Vagina (tissue), 2 donors: ENCODE data around the gene ANO10. TPM values are rescaled to one million over a fixed set of nuclear protein-coding genes. Genes with fewer than 3 reads are reported as not detected.

Experiments used
- DNase-seq, 2 donors: peaks; one replicate each; pipeline ENCODE4 v3.0.0-alpha.2; 2017; ENCODE audit errors: extremely low spot score in 2 of 2
- H3K27ac ChIP-seq: fragments of 200-600 bp; sonication (generic); one replicate; pipeline ENCODE4 v1.5.1; 2019
- H3K27me3 ChIP-seq: fragments of 200-600 bp; sonication (generic); one replicate; pipeline ENCODE4 v1.5.1; 2019
- H3K36me3 ChIP-seq, 2 donors: fragments of 200-600 bp; sonication (generic); one replicate each; pipeline ENCODE4 v1.5.1; 2017 to 2019
- H3K4me1 ChIP-seq: fragments of 200-600 bp; sonication (generic); one replicate; pipeline ENCODE4 v1.5.1; 2019
- H3K4me3 ChIP-seq, 2 donors: fragments of 200-600 bp; sonication (generic); 1 replicate in 1 of 2; 2 replicates in 1 of 2; pipeline ENCODE4 v1.5.1; 2016 to 2019
- H3K9me3 ChIP-seq: fragments of 200-600 bp; sonication (generic); one replicate; pipeline ENCODE4 v1.5.1; 2019
- POLR2A ChIP-seq, 2 donors: fragments of 450-650 bp; IDR thresholded peaks; one replicate each; pipeline ENCODE4 v1.6.1; 2017; ENCODE audit warnings: antibody characterized with exemption in 2 of 2, mild to moderate bottlenecking in 2 of 2, moderate library complexity in 2 of 2
- POLR2AphosphoS5 ChIP-seq, 2 donors: sonication (generic); formaldehyde crosslinking; IDR thresholded peaks; one replicate each; pipeline ENCODE4 v1.9.0; 2017; ENCODE audit warnings: antibody characterized with exemption in 2 of 2, mild to moderate bottlenecking in 2 of 2, low read depth in 1 of 2; ENCODE audit not compliant: insufficient read depth in 1 of 2
- intact Hi-C: fragments of 100-400 bp; cut with DNase I; formaldehyde crosslinking; loops from one replicate; pipeline ENCODE4 v1.15.1; 2023
- total RNA-seq: library from RNA; depleted of rRNA; stranded (reverse); fragments of >200 nt; gene quantifications from one replicate; pipeline ENCODE4 v1.2.3, GENCODE V29; 2016
- TF ChIP-seq, protein P1 (sequence below), 3 experiments: fragments of 450-650 bp in 2 of 3; fragments of 200-600 bp in 1 of 3; sonication (generic) in 1 of 3; IDR thresholded peaks; one replicate each; pipeline ENCODE4 v1.5.1; 2017 to 2019; ENCODE audit warnings: antibody characterized with exemption in 3 of 3, mild to moderate bottlenecking in 2 of 3, moderate library complexity in 2 of 3

ANO10 gene
- total RNA-seq, 1 donor from 2014 or later = 29.0 TPM

DNA sequence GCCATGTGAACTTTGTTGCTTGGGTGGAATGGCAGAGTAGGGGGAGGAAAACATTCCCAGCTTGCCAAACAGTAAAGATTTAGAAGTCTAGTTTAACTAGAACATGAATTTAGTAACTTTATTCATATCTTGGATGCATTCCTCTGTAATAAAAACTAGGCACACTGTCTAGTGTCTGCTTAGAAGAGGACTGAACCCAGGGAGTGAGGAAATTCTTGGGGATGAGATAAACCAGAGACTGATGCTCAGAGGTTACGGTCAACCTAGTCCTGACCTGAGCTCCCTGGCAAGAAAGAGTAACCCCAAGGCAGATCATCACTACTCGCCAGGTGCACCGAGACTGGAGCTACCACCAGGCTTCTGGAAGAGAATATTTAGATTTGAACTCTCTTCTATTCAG lies 277.3 kb downstream of the ANO10 start:
- peaks cover 5 to 80% of the 10 kb centered on the region in 2 donors for H3K36me3 ChIP-seq
- no peaks in the 10 kb centered on the region for H3K27me3 ChIP-seq
- no peak overlapping the region for H3K4me3 ChIP-seq
- no peaks in the 10 kb centered on the region for H3K4me1 ChIP-seq
- no peak overlapping the region for H3K27ac ChIP-seq
- no peaks in the 10 kb centered on the region for H3K9me3 ChIP-seq
- intact Hi-C loops = no loop called here
- TF ChIP-seq POLR2A (IDR thresholded peaks at IDR 0.05) (no peak), POLR2AphosphoS5 (IDR thresholded peaks at IDR 0.05; ENCODE audit: insufficient read depth in 1 of 2, low read depth in 1 of 2) (no peak)
- TF ChIP-seq, protein P1, sequence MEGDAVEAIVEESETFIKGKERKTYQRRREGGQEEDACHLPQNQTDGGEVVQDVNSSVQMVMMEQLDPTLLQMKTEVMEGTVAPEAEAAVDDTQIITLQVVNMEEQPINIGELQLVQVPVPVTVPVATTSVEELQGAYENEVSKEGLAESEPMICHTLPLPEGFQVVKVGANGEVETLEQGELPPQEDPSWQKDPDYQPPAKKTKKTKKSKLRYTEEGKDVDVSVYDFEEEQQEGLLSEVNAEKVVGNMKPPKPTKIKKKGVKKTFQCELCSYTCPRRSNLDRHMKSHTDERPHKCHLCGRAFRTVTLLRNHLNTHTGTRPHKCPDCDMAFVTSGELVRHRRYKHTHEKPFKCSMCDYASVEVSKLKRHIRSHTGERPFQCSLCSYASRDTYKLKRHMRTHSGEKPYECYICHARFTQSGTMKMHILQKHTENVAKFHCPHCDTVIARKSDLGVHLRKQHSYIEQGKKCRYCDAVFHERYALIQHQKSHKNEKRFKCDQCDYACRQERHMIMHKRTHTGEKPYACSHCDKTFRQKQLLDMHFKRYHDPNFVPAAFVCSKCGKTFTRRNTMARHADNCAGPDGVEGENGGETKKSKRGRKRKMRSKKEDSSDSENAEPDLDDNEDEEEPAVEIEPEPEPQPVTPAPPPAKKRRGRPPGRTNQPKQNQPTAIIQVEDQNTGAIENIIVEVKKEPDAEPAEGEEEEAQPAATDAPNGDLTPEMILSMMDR (IDR thresholded peaks at IDR 0.05) = no peak
- DNase-seq = no peak

DNA sequence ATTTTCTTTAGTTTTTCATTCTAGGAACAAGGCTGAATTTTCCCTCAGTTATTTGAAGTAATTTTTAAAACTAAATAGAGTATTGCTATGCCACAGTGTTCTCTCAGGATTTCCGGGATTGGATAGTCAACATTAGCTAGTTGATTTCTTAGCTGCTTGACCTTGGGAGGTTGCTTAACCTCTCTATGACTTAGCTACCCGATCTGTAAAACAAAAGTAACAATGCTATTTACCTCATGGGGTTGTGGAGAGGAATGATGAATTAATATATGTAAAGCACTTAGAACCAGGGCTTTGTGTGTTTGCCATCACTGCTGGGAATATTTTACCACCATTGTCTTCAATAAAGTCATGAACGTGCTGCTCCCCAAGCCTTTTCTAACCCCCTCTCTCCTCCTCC lies 278.0 kb downstream of the ANO10 start:
- no peaks in the 10 kb centered on the region for H3K4me1 ChIP-seq
- no peak for DNase-seq
- H3K27ac ChIP-seq = no peak overlapping the region
- no peak overlapping the region for H3K4me3 ChIP-seq
- H3K9me3 ChIP-seq = peaks cover 5% of the 10 kb centered on the region
- H3K36me3 ChIP-seq = peaks cover 5 to 80% of the 10 kb centered on the region in 2 donors
- intact Hi-C loops = no loop called here
- H3K27me3 ChIP-seq = no peaks in the 10 kb centered on the region
- TF ChIP-seq, protein P1 (IDR thresholded peaks at IDR 0.05) = no peak
- TF ChIP-seq POLR2A (IDR thresholded peaks at IDR 0.05) (no peak), POLR2AphosphoS5 (IDR thresholded peaks at IDR 0.05; ENCODE audit: insufficient read depth in 1 of 2, low read depth in 1 of 2) (no peak)

DNA sequence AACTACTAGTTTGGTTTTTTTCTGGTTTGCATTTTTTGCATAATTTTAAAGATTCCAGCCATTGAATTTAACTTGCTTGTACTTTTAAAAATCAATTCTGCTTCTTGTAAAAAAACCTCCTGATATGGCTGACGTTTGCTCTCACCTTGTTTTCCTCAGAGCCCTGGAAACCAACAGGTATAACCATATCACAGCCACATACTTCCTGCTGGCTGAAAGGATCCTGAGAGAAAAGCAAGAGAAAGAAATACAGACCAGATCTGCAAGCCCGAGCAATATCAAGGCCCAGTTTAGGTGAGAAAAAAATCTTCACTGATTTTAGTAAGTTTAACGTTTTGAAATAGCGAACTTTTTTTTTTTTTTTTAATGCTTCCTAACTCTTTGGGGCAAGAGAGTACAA lies 278.6 kb downstream of the ANO10 start:
- DNase-seq = no peak
- no peak overlapping the region for H3K27ac ChIP-seq
- TF ChIP-seq POLR2AphosphoS5 (IDR thresholded peaks at IDR 0.05; ENCODE audit: insufficient read depth in 1 of 2, low read depth in 1 of 2) = no peak
- TF ChIP-seq, protein P1 (IDR thresholded peaks at IDR 0.05) = no peak
- TF ChIP-seq POLR2A (IDR thresholded peaks at IDR 0.05) = no peak
- intact Hi-C loops = no loop called here
- peaks cover 5 to 80% of the 10 kb centered on the region in 2 donors for H3K36me3 ChIP-seq
- H3K9me3 ChIP-seq = peaks cover 10% of the 10 kb centered on the region
- no peak overlapping the region for H3K4me3 ChIP-seq
- no peaks in the 10 kb centered on the region for H3K27me3 ChIP-seq
- H3K4me1 ChIP-seq = no peaks in the 10 kb centered on the region

DNA sequence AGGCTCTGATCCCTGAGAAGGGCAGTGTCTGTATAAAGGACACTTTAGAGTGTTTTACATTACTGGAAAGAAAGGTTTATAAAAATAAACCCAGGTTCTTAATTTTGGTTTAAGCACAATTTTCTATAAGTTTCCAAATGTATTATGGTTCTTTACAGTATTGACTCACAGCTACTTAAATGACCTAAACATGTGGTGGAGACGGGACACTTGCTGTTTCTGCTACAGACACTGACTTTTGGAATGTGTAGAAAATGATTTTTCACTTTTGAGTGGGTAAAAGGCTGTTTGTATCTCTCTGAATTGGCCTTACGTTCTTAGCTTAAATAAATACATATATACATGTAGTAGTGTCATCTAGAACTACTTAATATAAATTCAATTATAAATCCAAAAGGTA lies 280.0 kb downstream of the ANO10 start:
- no peaks in the 10 kb centered on the region for H3K27me3 ChIP-seq
- intact Hi-C loops = no loop called here
- H3K36me3 ChIP-seq = peaks cover 0 to 80% of the 10 kb centered on the region in 2 donors
- no peak overlapping the region for H3K4me3 ChIP-seq
- no peaks in the 10 kb centered on the region for H3K4me1 ChIP-seq
- no peak overlapping the region for H3K27ac ChIP-seq
- no peak for DNase-seq
- H3K9me3 ChIP-seq = peaks cover 20% of the 10 kb centered on the region
- TF ChIP-seq POLR2AphosphoS5 (IDR thresholded peaks at IDR 0.05; ENCODE audit: insufficient read depth in 1 of 2, low read depth in 1 of 2) (no peak), POLR2A (IDR thresholded peaks at IDR 0.05) (no peak)
- TF ChIP-seq, protein P1 (IDR thresholded peaks at IDR 0.05) = no peak

DNA sequence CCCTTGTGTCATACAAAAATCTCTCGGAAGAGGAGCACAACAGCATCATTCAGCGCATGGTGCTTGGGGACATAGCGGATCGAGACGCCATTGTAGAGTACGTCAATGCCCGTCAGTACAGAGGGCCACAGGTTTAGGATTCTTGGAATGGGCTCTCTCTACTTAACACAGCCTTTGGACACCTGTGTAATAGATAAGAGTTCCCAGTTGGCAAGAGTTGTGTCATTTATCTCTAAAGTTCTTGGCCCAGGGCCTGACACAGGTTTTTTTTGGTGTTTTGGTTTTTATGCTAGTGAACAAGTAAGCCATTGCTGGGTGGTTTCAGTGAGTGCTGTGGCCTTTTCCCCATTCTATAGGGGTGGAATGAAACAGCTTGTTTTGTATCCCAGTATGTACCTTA lies 281.4 kb downstream of the ANO10 start:
- TF ChIP-seq, protein P1 (IDR thresholded peaks at IDR 0.05) = no peak
- TF ChIP-seq POLR2A (IDR thresholded peaks at IDR 0.05) = no peak
- TF ChIP-seq POLR2AphosphoS5 (IDR thresholded peaks at IDR 0.05; ENCODE audit: insufficient read depth in 1 of 2, low read depth in 1 of 2) = no peak
- intact Hi-C loops = no loop called here

More for the DNA sequence above, 281.4 kb downstream of the ANO10 start:
- no peaks in the 10 kb centered on the region for H3K27me3 ChIP-seq
- peaks cover 20% of the 10 kb centered on the region for H3K9me3 ChIP-seq
- no peak overlapping the region for H3K27ac ChIP-seq
- no peak for DNase-seq
- no peak overlapping the region for H3K4me3 ChIP-seq
- peaks cover 0 to 82% of the 10 kb centered on the region in 2 donors for H3K36me3 ChIP-seq
- H3K4me1 ChIP-seq = no peaks in the 10 kb centered on the region
